Measurements from ENCODE around the gene TBL3.

DNA sequence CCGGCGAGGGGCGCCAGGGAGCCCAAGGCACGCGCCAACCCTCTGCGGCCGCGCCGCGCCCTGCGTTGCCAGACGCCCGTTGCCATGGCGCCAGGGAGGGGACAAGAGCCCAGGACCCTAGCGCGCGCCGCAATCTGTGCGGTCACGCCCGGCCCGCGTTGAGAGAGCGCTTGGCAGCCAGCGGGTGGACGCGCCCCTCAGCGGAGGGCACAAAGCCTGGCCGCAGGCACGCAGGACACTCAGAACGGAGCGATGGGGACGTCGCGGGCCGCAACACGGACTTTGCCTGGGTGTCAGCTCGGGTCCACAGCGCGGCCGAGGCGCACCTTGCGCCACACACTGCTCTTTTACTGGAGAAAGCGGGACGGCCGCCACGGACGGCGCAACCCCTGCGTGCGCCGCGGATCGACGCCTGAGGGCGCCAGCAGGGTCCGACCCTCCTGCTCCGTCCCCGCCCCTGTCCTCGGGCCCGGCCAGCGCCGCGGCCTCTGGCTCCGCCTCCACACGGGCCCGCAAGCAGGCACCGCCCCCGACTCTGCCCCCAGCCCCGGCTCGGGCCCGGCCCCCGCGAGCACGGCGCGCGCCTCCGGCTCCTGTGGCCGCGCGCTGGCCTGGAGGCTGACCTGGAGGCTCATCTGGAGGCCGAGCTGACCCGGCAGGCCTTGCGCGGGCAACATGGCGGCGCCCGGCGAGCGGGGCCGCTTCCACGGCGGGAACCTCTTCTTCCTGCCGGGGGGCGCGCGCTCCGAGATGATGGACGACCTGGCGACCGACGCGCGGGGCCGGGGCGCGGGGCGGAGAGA is 11.9 kb downstream of the TBL3 start, which contains the start of gene GFER:
- TF ChIP-seq, protein P1, sequence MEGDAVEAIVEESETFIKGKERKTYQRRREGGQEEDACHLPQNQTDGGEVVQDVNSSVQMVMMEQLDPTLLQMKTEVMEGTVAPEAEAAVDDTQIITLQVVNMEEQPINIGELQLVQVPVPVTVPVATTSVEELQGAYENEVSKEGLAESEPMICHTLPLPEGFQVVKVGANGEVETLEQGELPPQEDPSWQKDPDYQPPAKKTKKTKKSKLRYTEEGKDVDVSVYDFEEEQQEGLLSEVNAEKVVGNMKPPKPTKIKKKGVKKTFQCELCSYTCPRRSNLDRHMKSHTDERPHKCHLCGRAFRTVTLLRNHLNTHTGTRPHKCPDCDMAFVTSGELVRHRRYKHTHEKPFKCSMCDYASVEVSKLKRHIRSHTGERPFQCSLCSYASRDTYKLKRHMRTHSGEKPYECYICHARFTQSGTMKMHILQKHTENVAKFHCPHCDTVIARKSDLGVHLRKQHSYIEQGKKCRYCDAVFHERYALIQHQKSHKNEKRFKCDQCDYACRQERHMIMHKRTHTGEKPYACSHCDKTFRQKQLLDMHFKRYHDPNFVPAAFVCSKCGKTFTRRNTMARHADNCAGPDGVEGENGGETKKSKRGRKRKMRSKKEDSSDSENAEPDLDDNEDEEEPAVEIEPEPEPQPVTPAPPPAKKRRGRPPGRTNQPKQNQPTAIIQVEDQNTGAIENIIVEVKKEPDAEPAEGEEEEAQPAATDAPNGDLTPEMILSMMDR (IDR thresholded peaks at IDR 0.05), result peak; percentile 20 to 44 (median 31)
- TF ChIP-seq POLR2A (IDR thresholded peaks at IDR 0.05), result peak in 1 of 2 donors; percentile 59

Data from uterus (tissue), 2 donors.